Skeletal muscle tissue (tissue), 4 donors: ENCODE measurements around the gene SCUBE3. TPM values are rescaled to one million over a fixed set of nuclear protein-coding genes. Genes with fewer than 3 reads are reported as not detected.

ENCODE experiments used
- H3K27ac ChIP-seq: one replicate; pipeline ENCODE4 v1.7.0; 2013; ENCODE audit warnings: mild to moderate bottlenecking, low read depth, low read length, inconsistent platforms
- H3K27me3 ChIP-seq, 3 donors: one replicate each; pipeline ENCODE4 v1.7.0; 2013; ENCODE audit warnings: low read length in 3 of 3; ENCODE audit not compliant: control insufficient read depth in 3 of 3, insufficient read depth in 3 of 3
- H3K36me3 ChIP-seq, 3 donors: one replicate each; pipeline ENCODE4 v1.7.0; 2013; ENCODE audit warnings: low read length in 3 of 3; ENCODE audit not compliant: control insufficient read depth in 3 of 3, insufficient read depth in 3 of 3
- H3K4me1 ChIP-seq, 3 donors: one replicate each; pipeline ENCODE4 v1.7.0; 2013; ENCODE audit warnings: low read length in 3 of 3, mild to moderate bottlenecking in 3 of 3; ENCODE audit not compliant: control insufficient read depth in 3 of 3, insufficient read depth in 3 of 3
- H3K4me3 ChIP-seq, 3 donors: one replicate each; pipeline ENCODE4 v1.7.0; 2013; ENCODE audit warnings: low read length in 3 of 3
- H3K9ac ChIP-seq, 3 donors: one replicate each; pipeline ENCODE4 v1.7.0; 2013; ENCODE audit warnings: low read length in 3 of 3, mild to moderate bottlenecking in 3 of 3, moderate library complexity in 2 of 3, low read depth in 1 of 3
- H3K9me3 ChIP-seq, 3 donors: one replicate each; pipeline ENCODE4 v1.7.0; 2013; ENCODE audit warnings: low read length in 3 of 3; ENCODE audit not compliant: control insufficient read depth in 3 of 3
- total RNA-seq: library from RNA; depleted of rRNA; stranded (reverse); fragments of >200 nt; gene quantifications from one replicate; pipeline ENCODE4 v1.2.3, GENCODE V29; 2014
- donor health status: Osteomylitis.

Gene SCUBE3
- total RNA-seq, 1 donor from 2014 or later: 0.52 TPM

GRCh38 chr6:35230950-35231349 lies 17.2 kb downstream of the SCUBE3 start:
- Histone ChIP-seq H3K27ac (no peak overlapping the region), H3K4me3 (no peak overlapping the region), H3K9ac (no peak overlapping the region), H3K4me1 (peaks cover 0 to 4% (median 3%) of the 10 kb centered on the region in 3 donors), H3K27me3 (no peaks in the 10 kb centered on the region), H3K36me3 (peaks cover 0 to 2% (median 0%) of the 10 kb centered on the region in 3 donors), H3K9me3 (no peaks in the 10 kb centered on the region)

DNA sequence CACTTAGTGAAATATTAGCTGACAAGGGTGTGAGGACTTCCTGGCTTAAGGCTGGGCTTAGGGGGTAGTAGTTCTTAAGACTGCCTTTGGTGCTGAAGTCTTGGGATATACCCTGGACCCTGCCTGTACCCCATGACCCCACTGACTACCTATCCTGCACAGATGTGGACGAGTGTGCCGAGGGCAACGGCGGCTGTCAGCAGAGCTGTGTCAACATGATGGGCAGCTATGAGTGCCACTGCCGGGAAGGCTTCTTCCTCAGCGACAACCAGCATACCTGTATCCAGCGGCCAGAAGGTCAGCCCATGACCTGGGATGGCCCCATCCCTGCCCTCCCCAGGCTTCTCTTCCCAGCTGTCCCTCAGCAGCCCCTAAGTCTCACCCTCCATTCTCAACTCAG lies 17.8 kb downstream of the SCUBE3 start:
- Histone ChIP-seq H3K4me1 (peaks cover 0 to 4% (median 3%) of the 10 kb centered on the region in 3 donors), H3K36me3 (peaks cover 0 to 2% (median 0%) of the 10 kb centered on the region in 3 donors), H3K9me3 (no peaks in the 10 kb centered on the region), H3K4me3 (no peak overlapping the region), H3K27me3 (no peaks in the 10 kb centered on the region), H3K9ac (no peak overlapping the region), H3K27ac (no peak overlapping the region)

- Histone ChIP-seq H3K9ac (no peak overlapping the region), H3K36me3 (peaks cover 0 to 4% (median 0%) of the 10 kb centered on the region in 3 donors), H3K9me3 (no peaks in the 10 kb centered on the region), H3K27me3 (no peaks in the 10 kb centered on the region), H3K27ac (no peak overlapping the region), H3K4me3 (no peak overlapping the region), H3K4me1 (peaks cover 3 to 7% (median 6%) of the 10 kb centered on the region in 3 donors)
Observed at GRCh38 chr6:35234901-35235300, 21.1 kb downstream of the SCUBE3 start.

GRCh38 chr6:35236223-35236622 lies 22.5 kb downstream of the SCUBE3 start:
- no peak overlapping the region for H3K4me3 ChIP-seq
- peaks cover 0 to 3% (median 2%) of the 10 kb centered on the region in 3 donors for H3K36me3 ChIP-seq
- no peaks in the 10 kb centered on the region for H3K27me3 ChIP-seq
- H3K4me1 ChIP-seq: peaks cover 3 to 7% (median 3%) of the 10 kb centered on the region in 3 donors
- no peaks in the 10 kb centered on the region for H3K9me3 ChIP-seq
- no peak overlapping the region for H3K9ac ChIP-seq
- no peak overlapping the region for H3K27ac ChIP-seq

- Histone ChIP-seq H3K27me3 (no peaks in the 10 kb centered on the region), H3K4me1 (peaks cover 3 to 6% (median 3%) of the 10 kb centered on the region in 3 donors), H3K4me3 (no peak overlapping the region), H3K9me3 (no peaks in the 10 kb centered on the region), H3K9ac (no peak overlapping the region), H3K27ac (no peak overlapping the region), H3K36me3 (peaks cover 0 to 2% (median 2%) of the 10 kb centered on the region in 3 donors)
Observed at GRCh38 chr6:35237476-35237875, 23.7 kb downstream of the SCUBE3 start.

DNA sequence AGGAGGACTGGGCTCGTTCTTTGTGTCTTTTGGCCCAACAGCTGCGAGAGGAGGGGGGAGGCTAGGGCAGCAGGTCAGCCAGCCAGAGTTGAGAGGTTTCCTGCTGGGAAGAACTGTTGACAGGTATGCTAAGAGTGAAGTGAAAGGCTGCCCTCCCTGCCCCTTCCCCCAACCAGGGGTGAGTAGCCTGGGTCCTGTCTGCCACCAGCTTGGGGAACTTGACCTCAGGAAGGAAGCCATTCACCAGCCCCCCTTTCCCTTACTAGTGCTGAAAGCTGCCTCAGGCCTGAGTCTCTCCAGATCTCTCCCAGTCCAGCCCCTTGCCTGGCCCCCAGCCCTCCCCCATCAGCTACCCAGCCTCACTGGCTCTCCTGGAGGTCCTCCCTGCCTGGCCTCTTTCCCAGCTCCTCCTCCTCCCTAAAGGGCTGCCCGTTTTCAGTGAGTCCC lies 25.1 kb downstream of the SCUBE3 start:
- H3K27ac ChIP-seq: no peak overlapping the region
- H3K4me1 ChIP-seq: peaks cover 3 to 6% (median 3%) of the 10 kb centered on the region in 3 donors
- no peaks in the 10 kb centered on the region for H3K9me3 ChIP-seq

GRCh38 chr6:35239581-35239980 lies 25.8 kb downstream of the SCUBE3 start:
- Histone ChIP-seq H3K36me3 (peaks cover 6 to 12% (median 7%) of the 10 kb centered on the region in 3 donors), H3K9me3 (no peaks in the 10 kb centered on the region), H3K4me1 (peaks cover 3 to 6% (median 3%) of the 10 kb centered on the region in 3 donors), H3K4me3 (no peak overlapping the region), H3K27ac (no peak overlapping the region), H3K27me3 (no peaks in the 10 kb centered on the region), H3K9ac (no peak overlapping the region)

More for the DNA sequence above, 25.1 kb downstream of the SCUBE3 start:
- H3K9ac ChIP-seq: no peak overlapping the region
- H3K4me3 ChIP-seq: no peak overlapping the region
- H3K36me3 ChIP-seq: peaks cover 2 to 11% (median 4%) of the 10 kb centered on the region in 3 donors
- H3K27me3 ChIP-seq: no peaks in the 10 kb centered on the region

- Histone ChIP-seq H3K4me1 (peaks cover 3 to 6% (median 5%) of the 10 kb centered on the region in 3 donors), H3K36me3 (peaks cover 10 to 15% (median 13%) of the 10 kb centered on the region in 3 donors), H3K9ac (no peak overlapping the region), H3K9me3 (no peaks in the 10 kb centered on the region), H3K4me3 (no peak overlapping the region), H3K27ac (no peak overlapping the region), H3K27me3 (no peaks in the 10 kb centered on the region)
Observed at GRCh38 chr6:35240838-35241801, 27.4 kb downstream of the SCUBE3 start.

GRCh38 chr6:35242486-35242885 lies 28.7 kb downstream of the SCUBE3 start:
- no peak overlapping the region for H3K9ac ChIP-seq
- H3K9me3 ChIP-seq: no peaks in the 10 kb centered on the region
- peaks cover 3 to 6% (median 5%) of the 10 kb centered on the region in 3 donors for H3K4me1 ChIP-seq
- H3K4me3 ChIP-seq: no peak overlapping the region
- H3K27me3 ChIP-seq: no peaks in the 10 kb centered on the region
- H3K27ac ChIP-seq: no peak overlapping the region
- H3K36me3 ChIP-seq: peaks cover 10 to 15% (median 13%) of the 10 kb centered on the region in 3 donors

- Histone ChIP-seq H3K36me3 (peaks cover 10 to 15% (median 13%) of the 10 kb centered on the region in 3 donors), H3K4me3 (no peak overlapping the region), H3K9me3 (no peaks in the 10 kb centered on the region), H3K4me1 (peaks cover 3 to 6% (median 5%) of the 10 kb centered on the region in 3 donors), H3K27me3 (no peaks in the 10 kb centered on the region), H3K27ac (no peak overlapping the region), H3K9ac (no peak overlapping the region)
Observed at GRCh38 chr6:35242906-35243305, 29.1 kb downstream of the SCUBE3 start.
